ENCODE results near the gene PTEN.

DNA sequence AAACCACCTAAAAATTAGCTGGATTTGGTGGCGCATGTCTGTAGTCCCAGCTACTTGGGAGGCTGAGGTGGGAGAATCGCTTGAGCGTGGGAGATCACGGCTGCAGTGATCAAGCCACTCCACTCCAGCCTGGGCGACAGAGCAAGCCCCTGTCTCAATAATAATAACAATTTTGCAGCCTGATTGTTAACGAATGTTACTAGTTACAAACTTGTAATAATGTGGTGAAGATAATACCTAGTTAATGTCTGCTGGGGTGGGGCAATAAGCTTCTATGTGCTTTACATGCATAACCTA, 44.2 kb upstream of the PTEN start:
- TF ChIP-seq YY1 (IDR thresholded peaks at IDR 0.05; ENCODE audit: insufficient read depth, insufficient read length) (no peak), SUZ12 (IDR thresholded peaks at IDR 0.05; ENCODE audit: extremely low read depth, insufficient read depth, insufficient read length) (no peak)
